PC-3 (cell line): ENCODE measurements around the gene ATP1B4. TPM values are rescaled to one million over a fixed set of nuclear protein-coding genes. Genes with fewer than 3 reads are reported as not detected.

Experiments
- ATAC-seq: fragments of 200-7000 bp; cut with Tn5 transposase; 2 replicates; pipeline ENCODE4 v1.9.1; 2020; ENCODE audit warnings: mild to moderate bottlenecking, moderate library complexity
- BruUV-seq: library from RNA; stranded (reverse); fragments of 400-500 nt; replicated peaks from 2 replicates; lab custom pipeline; 2021; lab: Mats Ljungman, UMichigan
- CTCF ChIA-PET: fragments of 300-600 bp; sonication (Branson Sonifier 250); formaldehyde crosslinking; loops from one replicate; lab custom pipeline; 2022; ENCODE audit warnings: antibody characterized with exemption; lab: Charles Lee
- POLR2A ChIA-PET: fragments of 300-600 bp; sonication (Branson Sonifier 250); formaldehyde crosslinking; loops from one replicate; lab custom pipeline; 2022; ENCODE audit warnings: antibody characterized with exemption; ENCODE audit not compliant: unreplicated experiment; lab: Charles Lee
- DNase-seq: peaks from one replicate; pipeline ENCODE4 v3.0.0-alpha.2; 2015
- H2AFZ ChIP-seq: fragments of 300-600 bp; sonication (generic); 2 replicates; pipeline ENCODE4 v1.6.0; 2016; ENCODE audit warnings: antibody characterized with exemption, low read length
- H3F3A ChIP-seq: fragments of 300-600 bp; sonication (generic); one replicate; pipeline ENCODE4 v1.6.0; 2017; ENCODE audit warnings: antibody characterized with exemption, low read length, control low read depth, mild to moderate bottlenecking; ENCODE audit not compliant: unreplicated experiment
- H3K27ac ChIP-seq: fragments of 300-600 bp; sonication (generic); 2 replicates; pipeline ENCODE4 v1.5.1; 2016; ENCODE audit warnings: mild to moderate bottlenecking, low read length
- H3K27me3 ChIP-seq: fragments of 300-600 bp; sonication (generic); 2 replicates; pipeline ENCODE4 v1.6.1; 2016; ENCODE audit warnings: low read length, mixed read lengths
- H3K36me3 ChIP-seq: fragments of 300-600 bp; sonication (generic); 2 replicates; pipeline ENCODE4 v1.6.1; 2016; ENCODE audit warnings: low read depth, mixed run types, low read length, mixed read lengths
- H3K4me1 ChIP-seq: fragments of 300-600 bp; sonication (generic); 2 replicates; pipeline ENCODE4 v1.5.1; 2016; ENCODE audit warnings: low read length; ENCODE audit not compliant: insufficient read depth
- H3K4me2 ChIP-seq: fragments of 300-600 bp; sonication (generic); 2 replicates; pipeline ENCODE4 v1.6.0; 2016; ENCODE audit warnings: low read length
- H3K4me3 ChIP-seq: fragments of 300-600 bp; sonication (generic); 2 replicates; pipeline ENCODE4 v1.5.1; 2016; ENCODE audit warnings: mild to moderate bottlenecking, low read length, mixed read lengths
- H3K79me2 ChIP-seq: fragments of 300-600 bp; sonication (generic); 2 replicates; pipeline ENCODE4 v1.6.1; 2017; ENCODE audit warnings: low read length, mixed read lengths
- H3K9ac ChIP-seq: fragments of 300-600 bp; sonication (generic); 2 replicates; pipeline ENCODE4 v1.6.0; 2016; ENCODE audit warnings: mild to moderate bottlenecking, low read length
- H3K9me2 ChIP-seq: fragments of 300-600 bp; sonication (generic); replicated peaks from 2 replicates; pipeline ENCODE4 v1.6.1; 2016; ENCODE audit warnings: mixed run types, low read length, mixed read lengths
- H3K9me3 ChIP-seq: fragments of 300-600 bp; sonication (generic); 2 replicates; pipeline ENCODE4 v1.6.1; 2016; ENCODE audit warnings: low read length, mixed read lengths
- H4K20me1 ChIP-seq: fragments of 300-600 bp; sonication (generic); 2 replicates; pipeline ENCODE4 v1.6.1; 2016; ENCODE audit warnings: low read length, mixed read lengths
- EZH2 ChIP-seq: fragments of 300-600 bp; sonication (generic); IDR thresholded peaks from one replicate; pipeline ENCODE4 v1.6.1; 2017; ENCODE audit warnings: antibody characterized with exemption, mild to moderate bottlenecking, low read length; ENCODE audit not compliant: unreplicated experiment
- EZH2phosphoT487 ChIP-seq: fragments of 300-600 bp; sonication (generic); IDR thresholded peaks from 2 replicates; pipeline ENCODE4 v1.6.1; 2018; ENCODE audit warnings: mild to moderate bottlenecking, antibody characterized with exemption, low read length, borderline replicate concordance
- intact Hi-C: fragments of 100-400 bp; cut with micrococcal nuclease; formaldehyde crosslinking; loops from 2 replicates; pipeline ENCODE4 v1.9.0; 2023
- total RNA-seq: library from RNA; depleted of rRNA; stranded (reverse); fragments of >200 nt; gene quantifications from 2 replicates; pipeline ENCODE4 v1.2.3, GENCODE V29; 2014
- TF ChIP-seq, protein P1 (sequence below): fragments of 300-600 bp; sonication (generic); conservative IDR thresholded peaks from 2 replicates; pipeline ENCODE4 v1.5.1; 2017; ENCODE audit warnings: antibody characterized with exemption, low read depth, mild to moderate bottlenecking, low read length

The ATP1B4 gene
- total RNA-seq, 1 experiment from 2014 or later, result not detected

- DNase-seq (peak; percentile 93), ATAC-seq (peak; percentile 98)
- Histone ChIP-seq H3K79me2 (no peaks in the 10 kb centered on the region), H3K4me1 (peaks cover 29% of the 10 kb centered on the region), H2AFZ (0 out of 2 replicates have a peak overlapping the region, but pooled peaks have one; percentile 19), H3K9me2 (no peaks in the 10 kb centered on the region), H3K36me3 (no peaks in the 10 kb centered on the region), H3K27ac (peak overlapping the region; percentile 60), H4K20me1 (no peaks in the 10 kb centered on the region), H3K4me2 (peak overlapping the region; percentile 79), H3K9ac (no peak overlapping the region), H3K9me3 (no peaks in the 10 kb centered on the region), H3F3A (peaks cover 13% of the 10 kb centered on the region), H3K4me3 (peak overlapping the region; percentile 37), H3K27me3 (no peaks in the 10 kb centered on the region)
- intact Hi-C loops, result loop anchor here (10.0 kb wide), 1 partner anchor 138 kb away; no protein-coding TSS in a partner anchor
- BruUV-seq, result no TSS peak
- TF ChIP-seq EZH2phosphoT487 (no peak), EZH2 (no peak)
- TF ChIP-seq, protein P1, sequence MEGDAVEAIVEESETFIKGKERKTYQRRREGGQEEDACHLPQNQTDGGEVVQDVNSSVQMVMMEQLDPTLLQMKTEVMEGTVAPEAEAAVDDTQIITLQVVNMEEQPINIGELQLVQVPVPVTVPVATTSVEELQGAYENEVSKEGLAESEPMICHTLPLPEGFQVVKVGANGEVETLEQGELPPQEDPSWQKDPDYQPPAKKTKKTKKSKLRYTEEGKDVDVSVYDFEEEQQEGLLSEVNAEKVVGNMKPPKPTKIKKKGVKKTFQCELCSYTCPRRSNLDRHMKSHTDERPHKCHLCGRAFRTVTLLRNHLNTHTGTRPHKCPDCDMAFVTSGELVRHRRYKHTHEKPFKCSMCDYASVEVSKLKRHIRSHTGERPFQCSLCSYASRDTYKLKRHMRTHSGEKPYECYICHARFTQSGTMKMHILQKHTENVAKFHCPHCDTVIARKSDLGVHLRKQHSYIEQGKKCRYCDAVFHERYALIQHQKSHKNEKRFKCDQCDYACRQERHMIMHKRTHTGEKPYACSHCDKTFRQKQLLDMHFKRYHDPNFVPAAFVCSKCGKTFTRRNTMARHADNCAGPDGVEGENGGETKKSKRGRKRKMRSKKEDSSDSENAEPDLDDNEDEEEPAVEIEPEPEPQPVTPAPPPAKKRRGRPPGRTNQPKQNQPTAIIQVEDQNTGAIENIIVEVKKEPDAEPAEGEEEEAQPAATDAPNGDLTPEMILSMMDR, result no peak
- ChIA-PET POLR2A (no interaction called here), CTCF (no interaction called here)
Observed at GRCh38 chrX:120316587-120317283, 45.2 kb upstream of the ATP1B4 start.

DNA sequence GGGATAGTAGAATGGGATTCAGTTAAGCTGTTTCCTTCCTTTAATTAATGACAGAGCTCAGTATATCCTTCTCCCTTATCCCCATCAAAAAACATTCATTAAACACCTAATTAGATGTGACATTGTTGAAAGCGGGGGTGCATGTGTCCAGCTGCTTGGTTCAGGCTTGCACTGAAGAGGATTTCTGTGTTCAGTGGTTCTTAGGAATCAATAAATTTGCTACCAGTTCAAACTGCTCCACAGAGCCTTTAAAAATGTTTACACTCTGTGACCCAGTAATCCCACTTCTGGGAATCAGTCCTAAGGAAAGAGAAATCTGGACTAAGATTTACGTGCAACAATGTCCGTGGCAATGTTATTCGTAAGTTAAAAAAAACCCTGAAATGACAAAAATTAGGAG lies 43.5 kb upstream of the ATP1B4 start:
- Histone ChIP-seq H3K9me3 (no peaks in the 10 kb centered on the region), H3K79me2 (no peaks in the 10 kb centered on the region), H3K9ac (no peak overlapping the region), H3K27ac (no peak overlapping the region), H3K4me1 (peaks cover 29% of the 10 kb centered on the region), H4K20me1 (no peaks in the 10 kb centered on the region), H3F3A (peaks cover 13% of the 10 kb centered on the region), H3K27me3 (no peaks in the 10 kb centered on the region), H3K4me3 (no peak overlapping the region), H3K9me2 (no peaks in the 10 kb centered on the region), H3K36me3 (no peaks in the 10 kb centered on the region), H3K4me2 (no peak overlapping the region), H2AFZ (no peak overlapping the region)
- BruUV-seq, result no TSS peak
- ATAC-seq, result no peak
- intact Hi-C loops, result loop anchor here (10.0 kb wide), 1 partner anchor 136 kb away; no protein-coding TSS in a partner anchor
- TF ChIP-seq EZH2 (no peak), EZH2phosphoT487 (no peak)
- TF ChIP-seq, protein P1, result no peak
- POLR2A ChIA-PET, result interaction anchor here (0.5 kb wide), 1 partner anchor 78 kb away, joined by 3 read pairs; no protein-coding TSS in a partner anchor
- no peak for DNase-seq
- CTCF ChIA-PET, result no interaction called here
